ENCODE results near the gene PRKCD.

The PRKCD gene

GRCh38 chr3:53236112-53236841 is 75.3 kb downstream of the PRKCD start:
- DNase-seq, result no peak

- DNase-seq, result no peak
Observed at GRCh38 chr3:53238051-53238850, 77.2 kb downstream of the PRKCD start.

DNA sequence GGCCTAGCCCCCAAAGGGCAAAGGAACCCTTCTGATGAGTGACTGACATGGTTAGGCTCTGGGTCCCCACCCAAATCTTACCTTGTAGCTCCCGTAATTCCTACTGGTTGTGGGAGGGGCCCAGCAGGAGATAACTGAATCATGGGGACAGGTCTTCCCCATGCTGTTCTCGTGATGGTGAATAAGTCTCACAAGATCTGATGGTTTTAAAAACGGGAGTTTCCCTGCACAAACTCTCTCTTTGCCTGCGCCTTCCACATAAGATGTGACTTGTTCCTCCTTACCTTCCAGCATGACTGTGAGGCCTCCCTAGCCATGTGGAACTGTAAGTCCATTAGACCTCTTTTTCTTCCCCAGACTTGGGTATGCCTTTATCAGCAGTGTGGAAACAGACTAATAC is 77.9 kb downstream of the PRKCD start:
- DNase-seq, result no peak

- no peak for DNase-seq
Observed at GRCh38 chr3:53239800-53240199, 78.8 kb downstream of the PRKCD start.

DNA sequence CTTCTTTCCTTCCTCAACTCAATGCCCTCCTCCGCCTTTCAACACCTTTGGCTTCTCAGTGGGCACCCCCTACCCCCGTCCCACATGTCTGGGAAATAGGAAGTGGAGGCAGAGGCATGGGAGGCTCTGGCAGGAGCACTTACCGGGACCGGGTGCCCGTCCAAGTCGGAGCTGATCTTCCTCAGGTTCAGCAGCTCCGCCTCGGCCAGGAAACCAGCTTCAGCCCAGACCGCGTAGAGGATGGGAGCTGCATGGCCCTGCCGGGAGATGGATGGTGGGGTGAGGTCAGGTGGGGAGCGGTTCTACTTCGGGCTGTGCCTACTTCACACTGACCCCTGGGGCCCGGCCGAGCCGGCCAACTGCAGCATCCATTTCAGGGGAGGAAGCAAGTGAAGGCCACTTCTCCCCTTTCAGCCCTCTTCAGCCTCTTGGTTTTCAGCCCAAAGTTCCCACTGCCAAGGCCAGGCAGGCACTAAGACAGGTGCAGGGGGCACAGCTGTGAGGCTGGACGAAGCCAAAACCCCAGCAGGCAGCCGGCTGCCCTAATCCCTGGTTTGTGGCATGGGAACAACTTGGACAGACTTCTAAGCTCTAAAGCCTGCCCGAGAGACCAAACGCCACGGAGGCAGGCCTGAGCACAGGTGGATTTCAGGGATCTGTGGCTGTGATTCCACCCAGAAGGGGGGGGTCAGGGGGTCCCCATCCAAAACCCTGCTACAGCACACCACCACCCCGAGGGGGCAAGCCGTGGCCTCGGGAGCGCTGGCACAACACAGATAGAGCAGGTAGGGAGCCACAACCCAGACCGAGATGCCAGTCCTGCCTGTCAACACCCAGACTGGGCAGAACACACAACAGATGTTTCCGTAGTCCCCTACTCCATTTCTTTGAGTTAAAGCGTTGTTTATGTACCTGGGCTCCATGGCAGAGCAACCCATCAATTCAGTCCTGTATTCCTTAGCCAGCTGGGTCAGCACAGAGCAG is 80.3 kb downstream of the PRKCD start:
- no peak for DNase-seq

DNA sequence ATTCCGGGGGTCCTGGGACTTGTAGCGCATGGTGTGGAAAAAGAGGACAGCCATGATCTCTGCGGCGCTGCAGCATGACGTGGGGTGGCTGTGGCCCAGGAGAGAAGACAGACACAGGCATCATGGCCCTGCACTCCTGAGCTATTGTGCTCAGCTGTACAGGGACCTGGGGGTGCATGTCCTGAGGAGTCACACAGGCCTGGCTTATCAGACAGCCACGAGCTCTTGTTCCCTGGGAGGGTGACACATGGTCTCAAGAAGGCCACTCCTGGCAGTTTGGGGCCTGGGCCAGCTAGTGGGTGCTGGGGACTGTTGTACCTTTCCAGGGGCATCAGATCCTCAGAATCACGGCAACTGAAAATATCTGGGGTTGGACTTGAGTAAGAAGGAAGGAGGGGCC is 81.1 kb downstream of the PRKCD start:
- no peak for DNase-seq
